Measurements from ENCODE around the gene FOCAD.
A peak's percentile ranks its signal among the peaks of the same experiment; 100 is the strongest.

FOCAD gene

DNA sequence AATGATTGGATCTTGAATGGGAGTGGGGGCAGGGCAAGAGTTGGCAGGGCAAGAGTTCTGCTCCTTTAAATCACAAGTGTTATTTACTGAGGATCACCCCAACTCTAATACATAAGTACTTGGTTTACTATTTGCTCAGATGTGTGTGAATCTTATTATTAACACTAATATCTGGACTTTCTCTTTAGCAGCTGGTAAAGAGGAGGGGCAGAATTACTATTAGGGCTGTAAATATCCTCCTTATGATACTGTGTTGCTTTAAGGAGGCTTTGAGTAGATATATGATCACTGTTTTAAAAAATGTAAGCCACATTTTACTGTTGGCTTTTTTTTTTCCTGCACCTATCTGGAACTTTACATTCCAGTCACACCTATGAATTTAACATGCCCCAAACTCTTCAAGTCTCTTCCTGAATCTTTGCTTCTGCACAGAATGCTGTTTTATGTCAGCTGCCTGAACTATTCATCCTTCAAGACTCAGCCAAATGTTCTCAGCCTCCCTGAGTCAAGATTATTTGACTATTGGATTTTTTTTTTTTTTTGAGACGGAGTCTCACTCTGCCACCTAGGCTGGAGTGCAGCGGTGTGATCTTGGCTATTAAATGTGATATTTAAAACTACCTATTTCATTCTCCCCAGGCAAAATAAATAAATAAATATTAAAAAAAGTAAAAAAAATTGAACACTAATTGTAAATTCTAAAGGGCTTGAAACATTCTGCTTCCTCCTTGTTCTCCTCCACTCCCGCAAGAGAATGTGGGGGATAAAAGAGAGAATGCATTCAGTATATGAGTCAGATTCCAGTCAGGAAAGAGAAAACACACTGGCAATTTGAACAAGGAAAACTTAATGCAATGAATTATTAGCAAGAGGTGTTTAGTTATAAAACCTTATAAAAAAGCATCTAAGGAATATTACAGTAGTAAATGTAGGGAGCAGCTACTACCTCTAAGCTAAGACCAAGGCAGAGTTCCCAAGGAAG lies 99.3 kb downstream of the FOCAD start:
- DNase-seq (ENCODE audit: low read depth): no peak

GRCh38 chr9:20784196-20784595 lies 100.1 kb downstream of the FOCAD start:
- H3K4me3 ChIP-seq (replicated peaks; ENCODE audit: low read depth, low read length): no peak overlapping the region
- TF ChIP-seq, protein P1, sequence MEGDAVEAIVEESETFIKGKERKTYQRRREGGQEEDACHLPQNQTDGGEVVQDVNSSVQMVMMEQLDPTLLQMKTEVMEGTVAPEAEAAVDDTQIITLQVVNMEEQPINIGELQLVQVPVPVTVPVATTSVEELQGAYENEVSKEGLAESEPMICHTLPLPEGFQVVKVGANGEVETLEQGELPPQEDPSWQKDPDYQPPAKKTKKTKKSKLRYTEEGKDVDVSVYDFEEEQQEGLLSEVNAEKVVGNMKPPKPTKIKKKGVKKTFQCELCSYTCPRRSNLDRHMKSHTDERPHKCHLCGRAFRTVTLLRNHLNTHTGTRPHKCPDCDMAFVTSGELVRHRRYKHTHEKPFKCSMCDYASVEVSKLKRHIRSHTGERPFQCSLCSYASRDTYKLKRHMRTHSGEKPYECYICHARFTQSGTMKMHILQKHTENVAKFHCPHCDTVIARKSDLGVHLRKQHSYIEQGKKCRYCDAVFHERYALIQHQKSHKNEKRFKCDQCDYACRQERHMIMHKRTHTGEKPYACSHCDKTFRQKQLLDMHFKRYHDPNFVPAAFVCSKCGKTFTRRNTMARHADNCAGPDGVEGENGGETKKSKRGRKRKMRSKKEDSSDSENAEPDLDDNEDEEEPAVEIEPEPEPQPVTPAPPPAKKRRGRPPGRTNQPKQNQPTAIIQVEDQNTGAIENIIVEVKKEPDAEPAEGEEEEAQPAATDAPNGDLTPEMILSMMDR (IDR thresholded peaks at IDR 0.05; ENCODE audit: low read length, missing control alignments): no peak
- DNase-seq (ENCODE audit: low read depth): no peak

More for the DNA sequence above, 99.3 kb downstream of the FOCAD start:
- TF ChIP-seq, protein P1 (IDR thresholded peaks at IDR 0.05; ENCODE audit: low read length, missing control alignments): no peak
- no peak overlapping the region for H3K4me3 ChIP-seq (replicated peaks; ENCODE audit: low read depth, low read length)

GRCh38 chr9:20786807-20787206 lies 102.7 kb downstream of the FOCAD start:
- DNase-seq (ENCODE audit: low read depth): no peak
- TF ChIP-seq, protein P1 (IDR thresholded peaks at IDR 0.05; ENCODE audit: low read length, missing control alignments): no peak
- no peak overlapping the region for H3K4me3 ChIP-seq (replicated peaks; ENCODE audit: low read depth, low read length)

DNA sequence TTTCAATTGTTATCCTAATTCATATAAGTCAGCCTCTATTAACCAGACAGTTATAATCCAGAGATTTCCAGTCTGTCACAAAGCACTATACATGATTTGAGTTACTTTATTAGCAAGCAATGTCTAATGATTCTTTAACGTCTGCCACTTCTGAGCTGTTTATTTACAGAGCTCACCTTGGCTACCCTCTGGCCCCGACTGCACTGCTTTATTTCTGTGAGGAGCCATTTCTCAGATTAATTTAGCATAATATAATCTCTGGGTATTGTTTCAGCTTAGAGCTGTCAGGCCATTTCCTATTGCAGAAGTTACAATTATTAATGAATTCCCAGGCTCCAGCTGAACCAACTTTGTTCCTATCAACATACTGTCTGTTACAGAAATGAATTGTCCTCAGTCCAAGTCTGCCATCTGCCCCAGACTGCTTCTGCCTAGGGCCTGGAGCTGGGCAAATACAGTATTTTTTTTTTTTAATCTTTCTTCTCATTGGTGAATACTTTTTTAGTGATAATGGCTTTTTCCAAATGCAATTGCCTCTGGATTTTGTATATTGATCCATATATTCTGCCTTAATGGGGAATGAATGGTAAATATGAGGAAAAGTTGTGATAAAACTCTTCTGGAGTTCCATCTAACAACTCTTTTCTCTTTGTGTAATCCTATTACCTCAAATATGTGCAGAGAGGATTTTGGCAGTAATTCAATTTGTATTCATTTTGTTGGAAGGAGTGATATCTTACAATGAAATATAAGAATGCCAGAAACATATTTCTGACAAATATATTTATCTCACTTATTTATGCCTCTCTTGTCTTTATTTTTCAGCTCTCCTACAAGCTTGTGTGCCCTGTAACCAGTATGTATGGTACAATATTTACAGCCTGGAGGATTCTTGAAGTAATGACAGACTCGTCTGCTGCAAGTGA lies 104.7 kb downstream of the FOCAD start:
- H3K4me3 ChIP-seq (replicated peaks; ENCODE audit: low read depth, low read length): no peak overlapping the region
- DNase-seq (ENCODE audit: low read depth): peak; percentile 44
- TF ChIP-seq, protein P1 (IDR thresholded peaks at IDR 0.05; ENCODE audit: low read length, missing control alignments): no peak

DNA sequence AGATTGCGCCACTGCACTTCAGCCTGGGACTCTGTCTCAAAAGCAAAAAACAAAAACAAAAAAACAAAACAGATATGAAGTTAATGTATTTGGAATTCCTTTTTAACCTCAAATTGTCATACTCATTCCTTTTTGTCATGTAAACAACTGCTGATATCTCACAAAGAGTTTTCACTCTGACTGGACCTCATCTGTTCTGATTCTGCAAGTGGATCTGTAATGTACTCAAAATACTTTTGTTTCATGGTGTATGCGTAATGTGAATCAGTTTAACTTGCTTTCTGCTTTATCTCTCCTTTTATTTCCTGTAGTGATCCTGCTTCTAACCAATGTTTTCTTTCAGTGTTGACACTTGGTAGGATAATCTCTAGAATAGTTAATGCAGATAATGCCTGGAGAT lies 106.7 kb downstream of the FOCAD start:
- TF ChIP-seq, protein P1 (IDR thresholded peaks at IDR 0.05; ENCODE audit: low read length, missing control alignments): no peak
- no peak for DNase-seq (ENCODE audit: low read depth)
- no peak overlapping the region for H3K4me3 ChIP-seq (replicated peaks; ENCODE audit: low read depth, low read length)

GRCh38 chr9:20791682-20792081 lies 107.6 kb downstream of the FOCAD start:
- TF ChIP-seq, protein P1 (IDR thresholded peaks at IDR 0.05; ENCODE audit: low read length, missing control alignments): no peak
- no peak overlapping the region for H3K4me3 ChIP-seq (replicated peaks; ENCODE audit: low read depth, low read length)
- DNase-seq (ENCODE audit: low read depth): no peak

Data from fibroblast of pulmonary artery (primary cell).